PFSK-1 (cell line): ENCODE data around the gene RBFA.

Experiments used
- POLR2AphosphoS5 ChIP-seq: IDR thresholded peaks from 2 replicates; pipeline ENCODE4 v1.6.1; 2012; ENCODE audit warnings: low read depth, mild to moderate bottlenecking, control low read depth, low read length, moderate library complexity
- SIN3A ChIP-seq: IDR thresholded peaks from 2 replicates; pipeline ENCODE4 v1.6.1; 2012; ENCODE audit warnings: mild to moderate bottlenecking, low read length, moderate library complexity, borderline replicate concordance; ENCODE audit not compliant: insufficient read depth
- TAF1 ChIP-seq: IDR thresholded peaks from 2 replicates; pipeline ENCODE4 v1.6.1; 2012; ENCODE audit warnings: low read length, control low read depth, borderline replicate concordance; ENCODE audit not compliant: insufficient read depth
- TF ChIP-seq, protein P1 (sequence below), 2 experiments: IDR thresholded peaks; 2 replicates each; pipeline versions ENCODE4 v1.6.1 to v1.8.0; 2011 to 2012; ENCODE audit warnings: low read depth in 2 of 2, low read length in 2 of 2, control low read depth in 1 of 2, inconsistent platforms in 1 of 2, mild to moderate bottlenecking in 1 of 2, moderate library complexity in 1 of 2; ENCODE audit not compliant: insufficient read depth in 1 of 2

DNA sequence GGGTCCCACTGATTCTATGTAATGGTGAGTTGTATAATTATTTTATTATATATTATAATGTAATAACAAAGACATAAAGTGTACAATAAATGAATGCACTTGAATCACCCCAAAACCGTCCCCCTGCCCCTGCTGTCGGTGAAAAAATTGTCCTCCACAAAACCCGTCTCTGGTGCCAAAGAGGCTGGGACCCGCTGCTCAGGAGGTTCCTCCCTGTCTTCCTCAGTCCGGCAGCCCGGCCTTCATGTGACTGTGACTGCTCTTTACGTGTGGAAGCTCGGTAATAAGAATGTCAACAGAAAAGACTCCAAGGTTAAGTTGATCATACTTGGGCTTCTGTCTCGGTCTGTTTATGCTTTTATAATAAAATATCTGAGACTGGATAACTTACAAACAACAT is 42.1 kb downstream of the RBFA start:
- TF ChIP-seq, protein P1, sequence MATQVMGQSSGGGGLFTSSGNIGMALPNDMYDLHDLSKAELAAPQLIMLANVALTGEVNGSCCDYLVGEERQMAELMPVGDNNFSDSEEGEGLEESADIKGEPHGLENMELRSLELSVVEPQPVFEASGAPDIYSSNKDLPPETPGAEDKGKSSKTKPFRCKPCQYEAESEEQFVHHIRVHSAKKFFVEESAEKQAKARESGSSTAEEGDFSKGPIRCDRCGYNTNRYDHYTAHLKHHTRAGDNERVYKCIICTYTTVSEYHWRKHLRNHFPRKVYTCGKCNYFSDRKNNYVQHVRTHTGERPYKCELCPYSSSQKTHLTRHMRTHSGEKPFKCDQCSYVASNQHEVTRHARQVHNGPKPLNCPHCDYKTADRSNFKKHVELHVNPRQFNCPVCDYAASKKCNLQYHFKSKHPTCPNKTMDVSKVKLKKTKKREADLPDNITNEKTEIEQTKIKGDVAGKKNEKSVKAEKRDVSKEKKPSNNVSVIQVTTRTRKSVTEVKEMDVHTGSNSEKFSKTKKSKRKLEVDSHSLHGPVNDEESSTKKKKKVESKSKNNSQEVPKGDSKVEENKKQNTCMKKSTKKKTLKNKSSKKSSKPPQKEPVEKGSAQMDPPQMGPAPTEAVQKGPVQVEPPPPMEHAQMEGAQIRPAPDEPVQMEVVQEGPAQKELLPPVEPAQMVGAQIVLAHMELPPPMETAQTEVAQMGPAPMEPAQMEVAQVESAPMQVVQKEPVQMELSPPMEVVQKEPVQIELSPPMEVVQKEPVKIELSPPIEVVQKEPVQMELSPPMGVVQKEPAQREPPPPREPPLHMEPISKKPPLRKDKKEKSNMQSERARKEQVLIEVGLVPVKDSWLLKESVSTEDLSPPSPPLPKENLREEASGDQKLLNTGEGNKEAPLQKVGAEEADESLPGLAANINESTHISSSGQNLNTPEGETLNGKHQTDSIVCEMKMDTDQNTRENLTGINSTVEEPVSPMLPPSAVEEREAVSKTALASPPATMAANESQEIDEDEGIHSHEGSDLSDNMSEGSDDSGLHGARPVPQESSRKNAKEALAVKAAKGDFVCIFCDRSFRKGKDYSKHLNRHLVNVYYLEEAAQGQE (IDR thresholded peaks at IDR 0.05; ENCODE audit: insufficient read depth in 1 of 2, low read depth in 2 of 2, low read length in 2 of 2): no peak
- TF ChIP-seq TAF1 (no peak), POLR2AphosphoS5 (no peak), SIN3A (no peak)
